HG02588 (cell line): ENCODE results near the gene COL28A1.
"Not testable (repeated sequence)": the region's sequence is repeated elsewhere in the genome, so short reads cannot be mapped to it uniquely, and the experiment has no call there.

Experiments
- ATAC-seq: cut with Tn5 transposase; IDR thresholded peaks from one replicate; pipeline ENCODE4 v1.9.1; 2021; ENCODE audit warnings: mild to moderate bottlenecking, moderate library complexity; ENCODE audit not compliant: unreplicated experiment

COL28A1 gene

GRCh38 chr7:7422641-7423040 lies 113.0 kb downstream of the COL28A1 start:
- no peak for ATAC-seq

- no peak for ATAC-seq
Observed at GRCh38 chr7:7421826-7422225, 113.8 kb downstream of the COL28A1 start.

GRCh38 chr7:7418997-7419396 lies 116.7 kb downstream of the COL28A1 start:
- ATAC-seq: no peak

- no peak for ATAC-seq
Observed at GRCh38 chr7:7417851-7418250, 117.8 kb downstream of the COL28A1 start.

- ATAC-seq: no peak
Observed at GRCh38 chr7:7417414-7417813, 118.3 kb downstream of the COL28A1 start.

GRCh38 chr7:7416031-7416858 lies 119.4 kb downstream of the COL28A1 start:
- no peak for ATAC-seq

GRCh38 chr7:7414791-7415603 lies 120.7 kb downstream of the COL28A1 start:
- ATAC-seq: no peak

GRCh38 chr7:7408001-7408770 lies 127.5 kb downstream of the COL28A1 start:
- ATAC-seq: no peak

GRCh38 chr7:7405461-7405860 lies 130.2 kb downstream of the COL28A1 start:
- ATAC-seq: no peak

- ATAC-seq: no peak
Observed at GRCh38 chr7:7399707-7400106, 136.0 kb downstream of the COL28A1 start.

- no peak for ATAC-seq
Observed at GRCh38 chr7:7395785-7396184, 139.9 kb downstream of the COL28A1 start.

GRCh38 chr7:7388164-7388563 lies 147.5 kb downstream of the COL28A1 start:
- not testable (repeated sequence) for ATAC-seq

- ATAC-seq: no peak
Observed at GRCh38 chr7:7385421-7385820, 150.3 kb downstream of the COL28A1 start.

- ATAC-seq: no peak
Observed at GRCh38 chr7:7384228-7384627, 151.4 kb downstream of the COL28A1 start.

- ATAC-seq: no peak
Observed at GRCh38 chr7:7375538-7375937, 160.1 kb downstream of the COL28A1 start.

- no peak for ATAC-seq
Observed at GRCh38 chr7:7370076-7370475, 165.6 kb downstream of the COL28A1 start.

- no peak for ATAC-seq
Observed at GRCh38 chr7:7369134-7369533, 166.5 kb downstream of the COL28A1 start.

- ATAC-seq: no peak
Observed at GRCh38 chr7:7354674-7355073, 181.0 kb downstream of the COL28A1 start.

- ATAC-seq: no peak
Observed at GRCh38 chr7:7352845-7353244, 182.8 kb downstream of the COL28A1 start.

- ATAC-seq: no peak
Observed at GRCh38 chr7:7351832-7352231, 183.8 kb downstream of the COL28A1 start.

GRCh38 chr7:7351156-7351555 lies 184.5 kb downstream of the COL28A1 start:
- no peak for ATAC-seq
